A375 (cell line): Measurements from ENCODE around the gene CAMK2N2. TPM values are rescaled to one million over a fixed set of nuclear protein-coding genes. Genes with fewer than 3 reads are reported as not detected.

Source experiments
- small RNA-seq: library from RNA; depleted of rRNA; stranded (forward); fragments of <200 nt; gene quantifications from one replicate; pipeline ENCODE3, GENCODE V24; 2014
- total RNA-seq: library from RNA; depleted of rRNA; stranded (reverse); fragments of >200 nt; shearing (Covaris generic); gene quantifications from 2 replicates; pipeline ENCODE4 v1.2.3, GENCODE V29; 2014; rRNA removed

The CAMK2N2 gene
- 0.23 and 0.40 TPM in 2 replicates for total RNA-seq

GRCh38 chr3:184261270-184261853 lies at the start of gene CAMK2N2:
CAMK2N2 (minus strand) TSS chr3:184261553; CDS start chr3:184261285, 268 bp downstream.

GRCh38 chr3:184298759-184299487 lies 37.6 kb upstream of the CAMK2N2 start, which contains the start of gene PSMD2:
PSMD2 (plus strand) TSS chr3:184299241; CDS start chr3:184299267, 26 bp downstream.

GRCh38 chr3:184275961-184276910 lies 14.9 kb upstream of the CAMK2N2 start, which contains the start of gene ECE2:
ECE2 (plus strand) TSS chr3:184276022; CDS start chr3:184276154, 132 bp downstream.

GRCh38 chr3:184249412-184250166 lies 11.8 kb downstream of the CAMK2N2 start, which contains the start of gene EEF1AKMT4:
EEF1AKMT4 (plus strand) TSS chr3:184249672; CDS start chr3:184249695, 23 bp downstream.

GRCh38 chr3:184248454-184249411 lies 12.6 kb downstream of the CAMK2N2 start, which contains the start of gene ALG3:
ALG3 (minus strand) TSS chr3:184248962; CDS start chr3:184248940, 22 bp downstream.

GRCh38 chr3:184229394-184230080 lies 31.8 kb downstream of the CAMK2N2 start, which contains the start of gene VWA5B2:
VWA5B2 (plus strand) TSS chr3:184229585; CDS start chr3:184230529, 944 bp downstream.

Small RNA genes within 50 kb of the gene (small RNA-seq; reads per million reads assigned to genes)
- not detected for gene MIR1224

Other genes starting within 250 kb of the CAMK2N2 start
- gene ABCC5, start 243.7 kb downstream of the CAMK2N2 start, total RNA-seq, result 8.3 and 9.0 TPM in 2 replicates
- gene HTR3D, start 229.8 kb downstream of the CAMK2N2 start, total RNA-seq, result not detected in 2 replicates
- not detected in 2 replicates for gene HTR3C, start 208.5 kb downstream of the CAMK2N2 start, total RNA-seq
- not detected in 2 replicates for gene HTR3E, start 164.5 kb downstream of the CAMK2N2 start, total RNA-seq
- 43.3 and 58.9 TPM in 2 replicates for gene EIF2B5, start 126.2 kb downstream of the CAMK2N2 start, total RNA-seq
- gene DVL3, start 106.2 kb downstream of the CAMK2N2 start, total RNA-seq, result 25.2 and 31.6 TPM in 2 replicates
- gene AP2M1, start 86.7 kb downstream of the CAMK2N2 start, total RNA-seq, result 243 and 275 TPM in 2 replicates
- gene ABCF3, start 75.4 kb downstream of the CAMK2N2 start, total RNA-seq, result 25.7 and 26.3 TPM in 2 replicates
- 0.15 TPM in 1 of 2 replicates, not detected in the other for gene VWA5B2, start 32.0 kb downstream of the CAMK2N2 start, total RNA-seq
- gene ALG3, start 12.6 kb downstream of the CAMK2N2 start, total RNA-seq, result 34.3 and 51.6 TPM in 2 replicates
- 5.9 TPM in 2 replicates for gene EEF1AKMT4, start 11.9 kb downstream of the CAMK2N2 start, total RNA-seq
- not detected in 2 replicates for gene ECE2, start 14.5 kb upstream of the CAMK2N2 start, total RNA-seq
- gene PSMD2, start 37.7 kb upstream of the CAMK2N2 start, total RNA-seq, result 248 and 283 TPM in 2 replicates
- 320 and 331 TPM in 2 replicates for gene EIF4G1, start 53.1 kb upstream of the CAMK2N2 start, total RNA-seq
- gene FAM131A, start 76.0 kb upstream of the CAMK2N2 start, total RNA-seq, result 17.6 and 17.9 TPM in 2 replicates
- 14.2 and 16.4 TPM in 2 replicates for gene CLCN2, start 100.1 kb upstream of the CAMK2N2 start, total RNA-seq
- 116 and 132 TPM in 2 replicates for gene POLR2H, start 100.2 kb upstream of the CAMK2N2 start, total RNA-seq
- not detected in 2 replicates for gene THPO, start 116.7 kb upstream of the CAMK2N2 start, total RNA-seq
- 0.11 TPM in 1 of 2 replicates, not detected in the other for gene CHRD, start 118.5 kb upstream of the CAMK2N2 start, total RNA-seq